Measurements from ENCODE around the gene OR1F1.
A peak's percentile ranks its signal among the peaks of the same experiment; 100 is the strongest.
"Not testable (repeated sequence)": the region's sequence is repeated elsewhere in the genome, so short reads cannot be mapped to it uniquely, and the experiment has no call there.

Gene OR1F1

GRCh38 chr16:3150346-3151218 is 37.4 kb upstream of the OR1F1 start:
- DNase-seq (ENCODE audit: low read depth in 2 of 2, low spot score in 1 of 2), result peak; percentile 97 to 99

- no peak for DNase-seq (ENCODE audit: low read depth in 2 of 2, low spot score in 1 of 2)
Measured at GRCh38 chr16:3152027-3152276, 36.1 kb upstream of the OR1F1 start.

GRCh38 chr16:3152277-3152990 is 35.6 kb upstream of the OR1F1 start:
- DNase-seq (ENCODE audit: low read depth in 2 of 2, low spot score in 1 of 2), result peak in 1 of 2 donors; percentile 47

- no peak for DNase-seq (ENCODE audit: low read depth in 2 of 2, low spot score in 1 of 2)
Measured at GRCh38 chr16:3152991-3153368, 35.0 kb upstream of the OR1F1 start.

DNA sequence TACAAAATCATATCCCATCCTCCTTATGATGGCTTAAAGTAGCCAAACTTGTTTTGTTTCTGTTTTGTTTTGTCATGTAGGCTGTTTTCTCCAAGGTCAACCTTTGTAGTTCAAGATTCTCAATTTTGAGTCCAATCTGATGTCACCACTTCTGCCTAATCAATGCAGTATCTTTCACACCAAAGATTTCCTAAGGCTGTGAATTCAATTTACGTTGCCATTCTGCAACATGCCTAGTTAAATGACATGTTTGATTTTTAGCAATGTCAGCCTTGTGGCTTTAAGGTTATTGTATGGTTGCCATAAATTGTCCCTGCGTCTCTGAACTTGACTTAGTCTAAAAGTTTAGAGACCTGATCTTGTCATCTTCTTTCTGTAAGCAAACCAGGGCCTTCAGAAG is 32.8 kb upstream of the OR1F1 start:
- no peak for DNase-seq (ENCODE audit: low read depth in 2 of 2, low spot score in 1 of 2)

DNA sequence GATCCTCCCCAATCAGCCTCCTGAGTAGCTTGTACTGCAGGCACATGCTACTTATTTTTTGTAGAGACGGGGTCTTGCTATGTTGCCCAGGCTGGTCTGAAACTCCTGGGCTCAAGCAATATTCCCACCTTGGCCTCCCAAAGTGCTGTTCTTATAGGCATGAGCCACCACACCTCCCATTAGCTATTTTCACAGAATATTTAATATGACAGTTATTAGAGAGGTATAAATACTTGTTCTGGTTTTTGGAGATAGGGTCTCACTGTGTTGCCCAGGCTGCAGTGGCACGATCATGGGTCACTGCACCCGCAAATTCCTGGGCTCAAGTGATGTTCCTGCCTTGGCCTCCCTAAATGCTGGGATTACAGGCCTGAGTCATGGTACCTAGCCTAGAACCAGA is 32.0 kb upstream of the OR1F1 start:
- no peak for DNase-seq (ENCODE audit: low read depth in 2 of 2, low spot score in 1 of 2)

DNA sequence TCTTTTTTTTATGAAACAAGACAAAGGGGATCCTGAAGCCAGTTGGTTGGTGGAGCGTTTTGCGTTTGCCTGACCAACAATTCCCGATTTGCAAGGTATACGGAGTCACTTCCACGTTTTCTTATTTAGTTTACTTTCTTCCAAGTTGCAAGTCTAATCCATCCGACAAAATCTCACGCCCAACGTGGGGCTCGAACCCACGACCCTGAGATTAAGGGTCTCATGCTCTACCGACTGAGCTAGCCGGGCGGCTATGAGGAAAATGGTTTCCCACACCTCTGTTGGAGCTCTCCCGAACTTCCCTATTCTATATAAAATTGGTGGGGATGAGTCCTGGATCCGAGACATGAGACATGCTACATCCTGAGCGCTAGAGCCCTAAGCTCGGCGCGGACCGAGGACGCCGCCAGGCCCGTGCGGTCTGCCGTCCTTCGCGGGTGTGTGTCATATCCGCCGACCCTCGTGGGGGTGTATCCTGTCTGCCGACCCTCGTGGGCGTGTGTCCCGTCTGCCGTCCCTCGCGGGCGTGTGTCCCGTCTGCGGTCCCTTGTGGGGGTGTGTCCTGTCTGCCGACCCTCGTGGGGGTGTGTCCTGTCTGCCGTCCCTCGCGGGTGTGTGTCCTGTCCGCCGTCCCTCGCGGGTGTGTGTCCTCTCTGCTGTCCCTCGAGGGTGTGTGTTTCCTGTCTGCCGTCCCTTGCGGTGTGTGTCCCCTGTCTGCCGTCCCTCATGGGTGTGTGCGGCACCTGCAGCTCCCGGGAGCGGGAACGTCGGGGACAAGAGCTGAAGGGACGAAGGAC is 30.6 kb upstream of the OR1F1 start:
- no peak for DNase-seq (ENCODE audit: low read depth in 2 of 2, low spot score in 1 of 2)

DNA sequence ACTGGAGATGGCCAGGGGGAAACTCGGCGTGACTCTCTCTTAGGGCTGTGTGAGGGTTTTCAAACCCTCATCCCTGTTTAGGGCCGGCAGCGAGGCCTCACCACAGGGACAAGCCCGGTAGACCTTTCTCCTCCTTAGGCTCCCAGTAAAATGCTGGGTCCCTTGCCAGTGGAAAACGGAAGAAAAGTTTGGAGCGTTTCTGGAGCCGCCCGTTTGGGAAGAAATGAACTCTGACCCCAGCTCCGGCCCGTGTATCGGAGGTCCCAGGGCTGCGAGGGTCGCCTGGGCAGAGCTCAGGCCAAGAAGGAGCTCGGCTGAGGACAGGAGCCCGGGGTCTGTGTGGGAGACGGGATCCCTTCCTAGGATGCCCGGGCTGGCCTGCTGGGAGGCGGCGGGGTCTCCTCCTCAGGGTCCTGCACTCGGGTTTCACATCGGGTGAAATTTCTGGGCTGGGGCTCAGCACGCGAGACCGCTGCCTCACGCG is 29.9 kb upstream of the OR1F1 start:
- no peak for DNase-seq (ENCODE audit: low read depth in 2 of 2, low spot score in 1 of 2)

DNA sequence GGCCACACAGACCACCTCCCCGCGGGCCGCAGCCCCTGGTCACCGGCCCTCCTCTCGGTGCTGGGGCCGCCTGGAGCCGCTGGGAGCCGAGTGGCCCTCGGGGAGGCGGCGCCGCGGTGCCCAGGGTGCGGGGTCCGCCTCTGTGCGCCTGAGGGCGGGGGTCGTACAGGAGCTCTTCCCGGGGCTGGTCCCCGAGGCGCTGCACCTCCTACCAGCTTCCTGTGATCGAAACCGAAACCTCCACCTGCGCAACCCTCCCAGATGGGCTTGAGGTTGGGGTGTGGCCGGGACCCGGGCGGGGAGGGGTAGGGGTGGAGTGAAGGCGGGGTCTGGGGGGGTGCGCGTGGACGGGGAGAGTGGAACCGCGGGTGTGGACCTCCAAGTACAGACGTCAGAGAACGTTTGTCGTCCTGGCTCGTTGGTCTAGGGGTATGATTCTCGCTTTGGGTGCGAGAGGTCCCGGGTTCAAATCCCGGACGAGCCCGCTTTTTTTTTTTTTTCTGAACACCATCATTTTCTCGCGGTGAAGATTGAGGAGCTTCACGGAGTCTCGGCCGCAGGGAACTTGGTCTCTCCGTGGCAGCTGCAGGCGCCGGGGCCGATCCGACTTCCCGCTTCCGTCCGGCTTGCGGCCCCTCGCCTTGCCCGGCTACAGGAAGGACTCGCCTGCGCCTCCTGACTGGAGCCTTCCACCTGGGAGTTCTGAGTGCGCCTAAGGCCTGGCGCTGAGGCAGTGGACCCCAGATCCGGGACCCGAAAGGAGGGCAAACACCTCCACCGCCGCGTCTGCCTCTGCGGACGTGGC is 29.3 kb upstream of the OR1F1 start:
- DNase-seq (ENCODE audit: low read depth in 2 of 2, low spot score in 1 of 2), result peak; percentile 89 to 95

- DNase-seq (ENCODE audit: low read depth in 2 of 2, low spot score in 1 of 2), result no peak
Measured at GRCh38 chr16:3161235-3162018, 26.6 kb upstream of the OR1F1 start.

GRCh38 chr16:3164121-3164991 is 23.6 kb upstream of the OR1F1 start:
- DNase-seq (ENCODE audit: low read depth in 2 of 2, low spot score in 1 of 2), result no peak

GRCh38 chr16:3165111-3165822 is 22.7 kb upstream of the OR1F1 start:
- no peak for DNase-seq (ENCODE audit: low read depth in 2 of 2, low spot score in 1 of 2)

- no peak for DNase-seq (ENCODE audit: low read depth in 2 of 2, low spot score in 1 of 2)
Measured at GRCh38 chr16:3166505-3166886, 21.5 kb upstream of the OR1F1 start.

DNA sequence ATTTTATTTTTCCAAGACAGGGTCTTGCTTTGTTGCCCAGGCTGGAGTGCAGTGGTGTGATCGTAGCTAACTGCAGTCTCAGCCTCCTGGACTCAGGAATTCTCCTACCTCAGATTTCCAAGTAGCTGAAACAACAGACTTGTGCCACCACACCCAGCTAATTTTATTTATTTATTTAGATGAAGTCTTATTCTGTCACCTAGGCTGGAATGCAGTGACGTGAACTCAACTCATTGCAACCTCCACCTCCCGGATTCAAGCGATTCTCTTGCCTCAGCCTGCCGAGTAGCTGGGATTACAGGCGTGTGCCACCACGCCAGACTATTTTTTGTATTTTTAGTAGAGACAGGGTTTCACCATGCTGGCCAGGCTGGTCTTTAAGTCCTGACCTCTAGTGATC is 19.3 kb upstream of the OR1F1 start:
- not testable (repeated sequence) for DNase-seq (ENCODE audit: low read depth in 2 of 2, low spot score in 1 of 2)

DNA sequence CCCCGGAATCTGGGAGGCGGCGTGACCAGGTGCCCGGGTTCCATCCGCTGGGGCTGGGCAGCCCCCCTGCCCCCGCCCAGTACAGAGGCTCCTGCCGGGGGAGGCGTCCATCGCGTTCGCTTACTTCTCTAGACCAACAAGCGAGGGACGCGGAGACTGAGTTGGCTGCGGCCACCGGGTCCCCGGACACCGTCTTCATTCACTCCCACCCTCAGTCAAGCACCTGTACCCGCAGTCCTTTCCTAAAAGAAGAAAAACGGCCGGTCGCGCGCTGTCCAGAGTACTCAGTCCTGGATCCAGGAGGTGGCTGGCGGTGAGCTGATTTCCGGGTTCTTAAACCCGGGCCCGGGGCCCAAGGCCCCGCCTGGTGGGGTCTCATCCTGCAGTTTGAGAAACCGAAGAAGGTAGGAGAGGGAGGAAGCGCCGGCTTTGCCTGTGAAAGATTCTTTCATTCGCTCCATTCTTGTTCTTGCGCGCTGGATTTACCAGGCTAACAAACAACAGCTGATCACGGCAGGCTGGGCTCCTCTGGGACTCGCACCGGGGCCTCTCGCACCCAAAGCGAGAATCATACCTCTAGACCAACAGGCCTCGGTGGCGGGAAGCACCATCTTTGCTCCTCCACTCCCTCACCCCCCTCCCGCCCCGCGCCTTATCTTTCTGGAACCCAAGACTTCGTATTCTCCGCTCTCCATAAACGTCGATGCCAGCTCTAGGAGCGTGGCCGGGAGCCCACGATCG is 17.4 kb upstream of the OR1F1 start:
- no peak for DNase-seq (ENCODE audit: low read depth in 2 of 2, low spot score in 1 of 2)

GRCh38 chr16:3171181-3171854 is 16.7 kb upstream of the OR1F1 start:
- no peak for DNase-seq (ENCODE audit: low read depth in 2 of 2, low spot score in 1 of 2)

- no peak for DNase-seq (ENCODE audit: low read depth in 2 of 2, low spot score in 1 of 2)
Measured at GRCh38 chr16:3171855-3172593, 16.0 kb upstream of the OR1F1 start.
